ENCODE results near the gene CMYA5.
A peak's percentile ranks its signal among the peaks of the same experiment; 100 is the strongest.
"Not testable (repeated sequence)": the region's sequence is repeated elsewhere in the genome, so short reads cannot be mapped to it uniquely, and the experiment has no call there.

CMYA5 gene

DNA sequence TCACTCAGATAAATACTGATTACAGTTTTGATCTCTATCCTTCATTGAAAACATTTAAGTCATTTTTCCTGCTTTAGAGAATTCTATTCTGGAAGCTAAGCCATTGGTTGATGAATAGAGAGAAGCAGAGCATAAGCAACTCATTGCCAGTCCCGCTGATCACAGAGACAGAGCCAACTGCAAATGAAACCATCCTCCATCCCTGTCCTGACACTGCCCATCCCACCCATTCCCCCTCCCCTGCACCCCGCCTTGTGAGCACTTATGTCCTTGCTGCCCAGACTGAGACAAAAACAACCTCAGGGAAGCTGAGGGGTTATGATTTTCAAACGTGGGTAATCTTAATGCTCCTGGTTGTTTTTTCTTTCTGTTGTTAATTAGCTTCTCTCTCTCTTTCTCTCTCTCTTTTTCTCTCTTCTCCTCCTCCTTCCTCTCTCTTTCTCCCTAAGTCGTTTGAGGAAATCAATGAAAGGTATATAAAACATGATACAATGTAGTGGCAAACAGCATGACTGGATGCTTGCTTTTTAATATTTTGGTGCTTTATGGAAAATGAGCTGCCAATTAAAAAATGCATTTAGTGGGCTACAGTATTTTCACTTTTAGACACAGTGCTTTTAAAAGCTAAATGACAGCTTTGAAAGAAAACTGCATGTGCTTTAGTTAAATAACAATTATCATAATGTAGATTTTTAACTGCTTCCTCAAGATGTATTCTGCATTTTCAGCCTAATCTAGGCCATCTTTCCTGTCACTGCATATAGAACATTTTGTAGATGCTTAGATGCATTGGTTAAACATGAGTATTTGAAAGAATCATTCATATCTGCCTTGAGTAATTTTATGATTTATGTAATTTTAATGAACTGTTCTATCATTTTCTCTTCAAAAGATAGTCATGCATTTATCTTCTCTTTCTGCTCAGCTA, 57.3 kb downstream of the CMYA5 start:
- DNase-seq (ENCODE audit: low spot score): no peak

DNA sequence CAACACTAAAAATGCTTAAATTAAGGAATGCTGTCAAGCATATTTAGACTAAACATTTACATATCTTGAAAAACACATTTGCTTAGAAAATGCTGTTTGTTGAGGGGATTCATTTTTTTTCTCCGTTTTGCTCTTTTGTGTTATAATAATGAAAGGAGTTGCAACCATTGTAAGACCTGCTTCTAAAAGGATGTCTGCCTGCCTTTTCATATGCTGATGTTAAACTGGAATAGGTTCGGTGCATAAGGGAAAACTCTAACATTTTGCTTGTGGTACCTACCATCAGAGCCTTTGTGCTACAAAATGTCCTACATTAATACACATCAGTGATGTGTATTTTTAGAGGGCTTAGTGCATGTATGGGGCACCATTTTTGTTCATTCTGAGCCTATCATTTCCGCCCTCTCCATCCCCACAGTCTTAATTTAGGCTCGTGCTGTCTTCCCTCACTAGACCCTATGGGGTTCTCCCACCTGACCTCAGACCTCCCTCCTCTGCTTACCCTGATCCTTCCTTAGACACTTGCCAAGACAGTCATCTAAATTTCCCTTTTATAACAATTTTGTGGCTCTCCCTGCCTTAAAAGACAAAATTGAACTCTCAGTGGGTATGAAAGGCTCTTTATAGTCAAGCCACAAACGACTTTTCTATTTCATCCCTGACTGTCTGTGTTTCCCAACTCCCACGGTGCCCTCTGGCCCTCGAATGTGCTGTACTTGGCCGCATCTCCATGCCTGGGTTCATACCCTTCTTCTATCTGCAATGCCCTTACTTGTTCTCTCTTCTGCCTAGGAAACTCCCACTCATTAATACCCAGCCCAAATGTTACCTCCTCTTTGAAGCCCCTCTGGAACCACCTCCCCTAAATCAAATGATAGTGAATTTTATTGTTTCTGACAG, 61.2 kb downstream of the CMYA5 start:
- no peak for DNase-seq (ENCODE audit: low spot score)

DNA sequence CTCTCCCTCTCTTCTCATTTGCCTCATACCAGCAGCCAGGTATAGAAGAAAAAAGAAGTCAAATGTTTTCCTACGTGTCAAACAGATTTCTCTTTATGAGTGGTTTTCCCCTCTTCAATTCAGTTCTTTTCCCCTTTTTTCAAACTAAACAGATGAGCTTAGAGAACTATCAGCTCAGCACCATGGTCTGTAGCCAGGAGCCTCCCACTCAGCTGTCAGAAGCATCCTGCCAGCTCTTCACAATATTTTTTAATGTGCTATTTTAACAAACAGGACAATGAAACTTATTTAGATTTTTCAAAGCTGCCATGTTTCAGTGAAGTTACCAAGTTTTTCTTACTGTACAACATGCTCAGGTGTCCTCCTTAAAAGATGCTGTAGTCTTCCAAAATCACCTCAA, 63.5 kb downstream of the CMYA5 start:
- no peak for DNase-seq (ENCODE audit: low spot score)

DNA sequence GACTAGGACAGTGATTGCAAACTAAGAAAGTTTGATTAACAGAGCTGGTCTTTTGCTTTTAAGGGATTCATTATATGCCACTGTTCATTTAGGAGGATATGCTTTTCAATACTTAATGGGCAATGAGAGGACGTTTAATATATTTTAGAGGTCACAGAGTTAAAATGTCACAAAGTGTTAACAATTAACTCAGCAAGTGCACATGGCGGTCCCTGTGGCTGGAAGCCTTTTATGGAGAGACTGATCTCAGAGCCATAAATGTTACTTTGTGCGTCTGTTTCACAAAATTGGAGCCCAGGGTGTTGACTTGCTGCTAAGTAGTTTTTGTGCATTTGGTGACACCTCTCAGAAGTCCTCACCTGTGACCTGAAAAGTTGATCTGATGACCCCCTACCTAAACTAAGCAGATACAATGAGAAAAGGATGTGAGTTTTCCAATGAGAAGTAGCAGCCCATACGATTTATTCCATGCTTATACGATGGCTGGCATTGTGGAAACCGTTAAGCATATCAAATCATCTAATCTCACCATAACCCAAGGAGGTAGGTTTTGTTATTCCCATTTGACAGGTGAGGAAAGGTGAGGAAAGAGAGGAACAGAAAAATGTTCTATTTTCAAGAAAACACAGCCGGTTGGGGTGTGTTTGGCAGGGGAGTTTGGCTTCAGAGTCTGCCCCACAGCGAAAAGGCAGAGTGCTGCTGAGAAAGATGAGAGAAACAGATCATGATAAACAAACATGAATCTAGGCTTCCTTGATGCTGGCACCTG, 64.4 kb downstream of the CMYA5 start:
- DNase-seq (ENCODE audit: low spot score): no peak

DNA sequence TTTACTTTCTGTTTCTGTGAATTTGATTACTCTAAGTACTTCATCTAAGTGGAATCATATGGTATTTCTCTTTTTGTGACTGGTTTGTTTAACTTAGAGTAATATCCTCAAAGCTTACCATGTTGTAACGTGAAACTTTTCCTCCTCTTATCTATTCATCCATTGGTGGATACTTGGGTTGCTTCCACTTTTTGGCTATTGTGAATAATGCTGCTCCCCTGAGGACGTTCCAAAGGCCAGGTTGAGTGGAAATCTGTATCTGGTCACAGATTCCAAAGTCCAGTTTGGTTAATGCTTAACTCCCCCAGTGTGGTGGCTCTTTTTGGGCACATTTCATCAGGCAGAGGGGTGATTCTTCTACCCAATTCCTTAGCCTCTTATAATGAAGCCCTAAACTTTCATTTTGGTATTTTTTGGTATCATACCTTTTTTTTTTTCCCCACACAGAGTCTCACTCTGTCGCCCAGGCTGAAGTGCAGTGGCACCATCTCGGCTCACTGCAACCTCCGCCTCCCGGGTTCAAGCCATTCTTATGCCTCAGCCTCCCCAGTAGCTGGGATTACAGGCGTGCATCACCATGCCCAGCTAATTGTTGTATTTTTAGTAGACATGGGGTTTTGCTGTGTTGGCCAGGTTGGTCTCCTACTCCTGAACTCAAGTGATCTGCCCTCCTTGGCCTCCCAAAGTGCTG, 65.4 kb downstream of the CMYA5 start:
- no peak for DNase-seq (ENCODE audit: low spot score)

DNA sequence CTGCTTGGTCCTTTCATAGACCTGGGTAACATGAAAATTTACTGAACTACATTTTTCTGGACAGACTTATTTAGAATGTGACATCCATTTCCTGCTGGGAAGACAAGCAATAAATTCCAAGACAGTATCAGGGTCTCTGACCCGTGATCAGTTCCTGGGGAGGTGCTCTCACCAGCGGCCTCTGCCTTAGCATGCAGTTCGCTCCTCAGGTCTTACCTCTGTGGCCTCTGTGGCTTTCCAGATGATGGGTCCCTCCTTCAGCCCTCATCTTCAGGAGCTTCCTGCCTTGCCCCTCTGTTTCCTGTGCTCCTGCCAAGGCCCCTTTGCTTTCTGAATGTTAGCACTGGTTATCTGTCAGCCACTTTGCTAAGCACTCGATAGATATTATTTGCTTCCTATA, 66.4 kb downstream of the CMYA5 start:
- DNase-seq (ENCODE audit: low spot score): no peak

DNA sequence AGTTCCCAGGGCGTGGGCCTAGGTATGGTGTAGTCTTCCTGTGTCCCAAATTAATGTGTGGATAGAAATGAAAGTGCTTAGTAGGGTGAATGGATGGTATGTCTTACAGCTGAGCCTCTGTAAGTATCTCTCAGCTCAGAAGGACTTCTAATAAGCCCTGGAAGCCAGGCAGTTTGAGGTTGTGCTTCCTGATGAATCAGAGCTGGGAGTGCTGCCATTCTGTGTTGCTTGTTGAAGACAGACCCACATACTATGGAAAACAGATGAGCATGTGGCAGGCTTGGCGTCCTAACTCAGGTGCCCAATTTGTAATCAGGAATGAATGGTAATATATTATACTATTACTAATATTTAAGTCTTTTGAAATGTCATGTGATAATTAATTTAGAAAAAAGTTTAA, 69.8 kb downstream of the CMYA5 start:
- peak; percentile 7 for DNase-seq (ENCODE audit: low spot score)

DNA sequence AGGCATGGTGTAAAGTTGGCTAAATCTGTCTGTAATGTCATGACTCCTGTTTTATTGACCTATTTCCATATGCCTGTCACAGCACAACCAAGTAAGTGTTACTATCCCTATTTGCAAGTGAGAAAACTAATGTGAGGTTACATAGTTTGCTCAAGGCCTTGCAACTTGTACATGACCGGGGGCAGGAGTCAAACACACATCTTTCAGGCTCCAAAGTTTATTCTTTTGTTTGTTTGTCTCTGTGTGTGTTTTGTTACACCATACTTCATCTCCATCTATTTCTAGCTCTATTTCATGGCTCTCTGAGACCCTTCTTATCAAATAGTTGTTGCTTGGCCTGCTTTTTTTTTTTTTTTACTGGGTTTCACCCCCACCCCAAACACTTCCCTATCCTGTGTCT, 70.2 kb downstream of the CMYA5 start:
- DNase-seq (ENCODE audit: low spot score): no peak

DNA sequence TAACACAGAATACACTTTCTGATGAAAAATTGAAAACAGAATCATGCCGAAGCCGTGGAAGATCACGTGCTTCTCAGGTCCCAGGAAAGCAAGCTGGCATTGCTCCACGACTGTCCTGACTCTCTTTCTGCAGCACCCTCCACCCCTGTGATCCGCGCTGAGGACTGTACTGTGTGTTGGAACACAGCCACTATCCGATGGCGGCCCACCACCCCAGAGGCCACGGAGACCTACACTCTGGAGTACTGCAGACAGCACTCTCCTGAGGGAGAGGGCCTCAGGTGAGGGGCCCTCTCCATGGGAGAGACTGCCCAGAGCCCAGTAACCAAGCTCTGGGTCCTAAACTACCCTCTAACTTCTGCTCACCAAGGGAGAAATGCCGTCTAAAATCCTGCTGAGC, 73.3 kb downstream of the CMYA5 start:
- no peak for DNase-seq (ENCODE audit: low spot score)

DNA sequence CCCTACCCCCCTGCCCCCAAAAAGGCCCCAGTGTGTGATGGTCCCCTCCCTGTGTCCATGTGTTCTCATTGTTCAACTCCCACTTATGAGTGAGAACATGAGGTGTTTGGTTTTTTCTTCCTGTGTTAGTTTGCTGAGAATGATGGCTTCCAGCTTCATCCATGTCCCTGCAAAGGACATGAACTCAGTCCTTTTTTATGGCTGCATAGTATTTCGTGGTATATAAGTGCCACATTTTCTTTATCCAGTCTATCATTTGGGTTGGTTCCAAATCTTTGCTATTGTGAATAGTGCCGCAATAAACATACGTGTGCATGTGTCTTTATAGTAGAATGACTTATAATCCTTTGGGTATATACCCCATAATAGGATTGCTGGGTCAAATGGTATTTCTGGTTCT, 74.5 kb downstream of the CMYA5 start:
- DNase-seq (ENCODE audit: low spot score): not testable (repeated sequence)

DNA sequence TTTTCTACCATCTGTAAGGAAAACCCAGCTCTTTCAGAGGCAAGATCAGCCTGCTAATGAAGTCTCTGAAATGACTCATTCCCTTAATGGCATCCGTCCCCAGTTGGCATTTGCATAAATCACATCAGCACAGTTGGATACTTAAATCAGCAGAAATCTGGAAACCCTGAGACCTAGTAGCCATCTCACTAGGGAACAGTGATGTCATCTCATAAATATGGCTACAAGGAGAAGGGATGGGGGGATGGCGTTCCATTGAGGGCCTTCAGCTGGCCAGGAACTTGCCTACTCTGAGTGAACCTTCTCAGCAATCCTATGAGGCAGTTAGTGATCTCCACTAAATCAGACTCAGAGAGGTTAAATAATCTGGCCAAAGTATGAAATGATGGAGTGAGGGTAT, 81.8 kb downstream of the CMYA5 start:
- peak; percentile 21 for DNase-seq (ENCODE audit: low spot score)

DNA sequence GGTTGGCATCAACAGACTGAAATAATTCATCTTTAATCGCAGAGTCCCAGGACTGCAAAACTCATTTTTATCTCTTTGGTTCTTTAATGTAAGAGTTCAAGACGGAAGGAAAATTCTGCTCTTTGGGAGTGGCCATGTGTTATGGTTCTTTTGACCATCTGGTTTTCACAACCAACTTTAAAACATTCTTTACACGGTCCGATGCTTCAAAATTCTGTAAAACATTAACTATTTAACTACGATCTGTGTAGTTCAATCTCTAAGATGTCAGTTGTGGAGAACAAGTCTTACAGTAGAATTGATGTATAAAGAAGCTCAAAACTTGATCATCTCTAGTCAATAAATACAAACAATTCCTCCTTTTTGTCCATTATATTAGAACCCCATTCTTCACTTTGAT, 83.0 kb downstream of the CMYA5 start:
- DNase-seq (ENCODE audit: low spot score): no peak

DNA sequence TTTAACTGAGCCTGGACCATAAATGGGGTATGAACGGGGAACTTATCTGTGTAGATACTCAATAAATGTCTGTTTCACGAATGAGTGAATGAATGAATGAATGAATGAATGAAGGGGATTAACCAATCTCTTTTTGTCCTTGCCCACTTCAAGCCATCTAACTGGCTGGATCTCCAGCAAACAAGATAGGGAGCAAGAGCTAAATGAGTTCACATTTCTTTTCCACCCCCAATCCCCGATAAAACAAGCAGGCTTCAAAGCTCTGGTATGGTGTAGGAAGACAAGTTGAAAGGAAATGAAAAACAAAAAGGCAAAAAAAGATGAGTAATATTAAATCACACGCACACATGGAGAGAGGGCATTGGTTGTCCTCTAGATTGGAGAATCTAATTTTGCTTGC, 84.0 kb downstream of the CMYA5 start:
- DNase-seq (ENCODE audit: low spot score): no peak

DNA sequence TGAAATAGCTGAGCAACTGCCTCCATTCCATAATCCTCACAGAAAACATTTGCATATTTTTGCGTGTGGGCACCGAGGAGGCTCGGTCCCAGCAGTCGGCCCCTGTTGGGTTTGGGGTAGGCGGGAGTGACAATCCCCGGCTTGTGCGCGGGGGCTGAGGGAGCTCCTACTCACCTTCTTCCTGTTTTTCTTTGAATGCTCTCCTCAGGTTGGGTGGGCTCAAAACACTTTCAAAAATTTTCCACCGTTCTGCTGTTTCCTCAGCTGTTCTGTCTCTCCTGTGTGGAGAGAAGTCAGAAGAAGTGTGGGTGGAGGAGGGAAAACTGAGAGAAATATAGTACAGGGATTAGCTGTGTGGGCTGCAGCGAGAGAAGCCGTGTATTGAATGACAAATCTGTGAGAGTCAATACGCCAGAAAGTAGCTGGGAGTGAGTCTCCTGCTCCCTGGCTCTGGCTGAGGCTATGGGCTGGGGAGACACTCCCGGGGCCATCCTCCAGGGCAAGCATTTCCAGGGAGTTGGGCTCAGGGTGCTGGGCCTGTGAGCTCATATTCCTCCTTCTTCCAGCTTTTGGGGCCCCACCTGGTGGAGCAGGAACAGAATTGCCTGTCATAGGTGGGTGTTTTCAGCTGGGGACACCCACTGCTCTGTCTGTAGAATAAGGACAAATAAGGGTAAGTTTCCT, 84.7 kb downstream of the CMYA5 start:
- DNase-seq (ENCODE audit: low spot score): peak; percentile 53

DNA sequence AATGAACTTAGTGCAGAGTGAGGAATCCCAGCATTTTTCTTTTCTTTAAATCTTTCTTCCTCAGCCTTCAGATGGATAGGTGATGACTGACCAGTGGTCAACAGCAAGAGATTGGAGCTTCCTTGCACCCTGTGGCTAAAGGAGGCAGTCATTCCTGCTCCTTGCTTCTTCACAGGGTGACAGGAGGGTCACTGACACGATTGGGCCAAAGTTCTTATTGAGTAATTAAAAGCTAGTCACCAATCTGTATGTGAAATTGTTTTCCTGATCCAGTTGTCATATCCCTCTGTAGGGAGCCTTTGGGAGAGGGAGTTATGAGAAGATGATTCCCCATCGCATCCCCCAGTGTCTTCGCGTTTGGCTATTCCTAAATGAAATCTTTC, 85.2 kb downstream of the CMYA5 start:
- DNase-seq (ENCODE audit: low spot score): no peak

DNA sequence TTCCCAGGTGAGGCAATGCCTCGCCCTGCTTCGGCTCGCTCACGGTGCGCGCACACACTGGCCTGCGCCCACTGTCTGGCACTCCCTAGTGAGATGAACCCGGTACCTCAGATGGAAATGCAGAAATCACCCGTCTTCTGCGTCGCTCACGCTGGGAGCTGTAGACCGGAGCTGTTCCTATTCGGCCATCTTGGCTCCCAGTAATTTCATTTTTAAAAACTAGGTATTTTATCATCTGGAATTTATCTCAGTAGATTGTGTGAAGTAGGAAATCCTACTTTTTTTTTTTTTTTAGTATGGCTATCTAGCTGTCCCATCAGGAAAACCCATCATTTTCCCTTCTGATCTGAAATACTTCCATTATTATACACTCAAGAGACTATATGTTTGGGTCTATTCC, 95.1 kb downstream of the CMYA5 start:
- DNase-seq (ENCODE audit: low spot score): not testable (repeated sequence)

DNA sequence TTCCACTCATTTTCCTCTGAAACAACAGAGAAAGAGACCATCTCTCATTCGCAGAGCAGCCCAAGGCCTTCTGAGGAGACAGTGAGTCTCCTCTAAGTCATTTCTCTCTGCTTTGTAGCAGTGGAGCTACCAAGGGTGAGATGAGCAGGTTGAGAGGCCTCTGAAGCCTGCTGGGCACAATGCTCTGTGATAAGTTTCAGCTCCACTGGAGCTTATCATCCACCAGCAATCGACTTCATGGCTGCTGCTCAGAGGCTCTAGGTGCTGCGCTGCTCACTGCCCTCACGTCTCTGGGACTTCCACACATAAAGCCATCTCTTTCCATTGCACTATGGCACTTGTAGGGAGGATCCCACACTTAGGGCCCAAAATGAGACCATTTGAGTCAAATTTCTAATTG, 96.3 kb downstream of the CMYA5 start:
- DNase-seq (ENCODE audit: low spot score): no peak

DNA sequence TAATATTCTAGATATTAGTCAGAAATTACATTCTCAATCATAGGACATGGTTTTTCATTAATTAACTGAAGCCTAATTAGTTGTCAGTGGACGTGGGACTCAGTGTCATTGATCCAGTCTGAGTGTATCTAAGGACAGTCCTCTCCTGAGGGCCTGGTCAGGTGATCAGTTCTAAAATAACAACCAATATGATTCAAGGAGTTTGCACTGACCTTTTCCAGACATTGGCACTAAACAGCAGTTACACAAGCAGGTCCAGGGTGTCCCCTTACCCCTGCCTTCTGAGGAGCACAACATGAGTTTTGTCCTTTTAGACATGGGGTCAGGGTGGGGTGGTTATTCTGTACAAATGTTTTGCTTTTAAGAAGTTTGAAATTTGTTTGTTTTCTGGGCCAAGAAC, 97.8 kb downstream of the CMYA5 start:
- DNase-seq (ENCODE audit: low spot score): no peak

DNA sequence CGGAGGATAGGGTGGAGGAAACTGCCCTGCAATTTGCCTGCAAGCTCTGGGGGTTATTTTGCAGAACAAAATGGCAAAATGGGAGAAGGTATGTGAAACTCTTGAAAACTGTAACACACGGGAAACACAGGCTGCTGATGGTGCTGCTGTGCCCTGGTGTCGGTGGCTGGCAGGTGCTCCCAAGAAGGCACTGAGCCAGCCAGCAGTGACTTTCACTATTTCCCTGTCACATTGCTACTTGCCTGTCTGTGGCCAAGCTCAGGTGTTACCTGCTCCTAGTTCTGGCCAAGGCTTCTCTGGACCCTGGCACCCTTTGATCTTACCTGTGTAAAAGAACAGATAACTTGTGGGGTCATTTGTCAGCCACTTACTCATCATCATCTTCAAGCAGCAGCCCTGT, 102.2 kb downstream of the CMYA5 start:
- DNase-seq (ENCODE audit: low spot score): no peak

DNA sequence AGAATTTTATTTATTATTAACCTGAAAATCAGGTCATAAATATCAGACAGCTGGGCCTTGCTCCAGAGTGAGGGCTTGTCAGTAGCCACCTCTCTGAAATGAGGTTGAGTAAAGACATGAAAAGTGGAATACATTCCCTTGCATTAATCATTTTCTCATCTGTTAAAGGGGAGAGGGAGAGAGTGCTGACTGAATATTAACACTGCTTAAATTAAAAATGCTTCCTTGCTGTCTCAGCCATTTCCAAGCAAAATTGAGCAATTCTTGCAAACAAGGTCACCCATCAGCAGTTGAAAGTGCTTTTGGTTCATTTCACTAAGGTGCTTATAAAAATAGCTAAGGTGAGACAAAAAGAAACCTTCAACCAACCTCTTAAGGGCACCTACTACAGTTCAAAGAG, 102.8 kb downstream of the CMYA5 start:
- no peak for DNase-seq (ENCODE audit: low spot score)

DNA sequence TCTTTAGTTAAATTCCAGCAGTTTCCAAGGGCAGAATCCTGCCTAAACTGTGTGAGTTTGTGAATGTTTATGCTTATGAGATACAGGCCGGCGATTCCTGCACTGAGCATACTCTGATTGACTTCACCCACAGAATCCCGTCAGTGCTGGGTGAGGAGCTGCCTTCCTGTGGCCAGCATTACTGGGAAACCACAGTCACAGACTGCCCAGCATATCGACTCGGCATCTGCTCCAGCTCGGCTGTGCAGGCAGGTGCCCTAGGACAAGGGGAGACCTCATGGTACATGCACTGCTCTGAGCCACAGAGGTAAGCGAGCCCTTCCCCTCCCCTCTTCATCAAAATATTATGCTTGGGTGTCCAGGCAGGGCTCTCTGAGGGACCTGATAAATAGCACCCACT, 103.7 kb downstream of the CMYA5 start:
- no peak for DNase-seq (ENCODE audit: low spot score)
